HG03520 (cell line): ENCODE measurements around the gene KCND2.

Experiments used
- ATAC-seq: cut with Tn5 transposase; IDR thresholded peaks from one replicate; pipeline ENCODE4 v1.9.1; 2021; ENCODE audit warnings: mild to moderate bottlenecking, moderate library complexity; ENCODE audit not compliant: unreplicated experiment

The KCND2 gene

DNA sequence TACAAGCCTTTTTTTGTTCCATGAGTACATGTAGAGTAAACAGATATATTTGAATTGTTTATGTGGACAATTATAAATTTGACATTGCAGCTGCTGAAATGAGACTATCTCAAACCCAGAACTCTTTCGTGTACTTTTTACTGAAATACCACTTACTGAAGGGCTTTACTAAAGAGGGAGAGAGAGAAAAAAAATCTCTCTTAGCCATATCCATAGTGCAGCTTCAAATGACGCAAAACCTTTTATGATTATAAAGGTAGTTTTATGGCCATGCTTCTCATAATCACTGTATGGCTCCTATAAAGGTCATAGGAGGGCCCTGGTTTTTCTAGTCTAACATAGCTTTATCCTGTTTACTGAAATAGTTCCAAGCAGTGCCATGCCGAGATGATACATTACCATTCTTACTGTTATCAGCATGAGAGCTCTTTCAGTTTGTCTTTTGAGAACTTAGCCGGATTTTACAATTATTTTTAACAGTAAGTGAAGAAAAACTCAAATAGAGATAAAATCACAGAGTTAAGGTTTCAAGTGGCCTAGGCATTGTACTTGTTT, 35.1 kb downstream of the KCND2 start:
- no peak for ATAC-seq

DNA sequence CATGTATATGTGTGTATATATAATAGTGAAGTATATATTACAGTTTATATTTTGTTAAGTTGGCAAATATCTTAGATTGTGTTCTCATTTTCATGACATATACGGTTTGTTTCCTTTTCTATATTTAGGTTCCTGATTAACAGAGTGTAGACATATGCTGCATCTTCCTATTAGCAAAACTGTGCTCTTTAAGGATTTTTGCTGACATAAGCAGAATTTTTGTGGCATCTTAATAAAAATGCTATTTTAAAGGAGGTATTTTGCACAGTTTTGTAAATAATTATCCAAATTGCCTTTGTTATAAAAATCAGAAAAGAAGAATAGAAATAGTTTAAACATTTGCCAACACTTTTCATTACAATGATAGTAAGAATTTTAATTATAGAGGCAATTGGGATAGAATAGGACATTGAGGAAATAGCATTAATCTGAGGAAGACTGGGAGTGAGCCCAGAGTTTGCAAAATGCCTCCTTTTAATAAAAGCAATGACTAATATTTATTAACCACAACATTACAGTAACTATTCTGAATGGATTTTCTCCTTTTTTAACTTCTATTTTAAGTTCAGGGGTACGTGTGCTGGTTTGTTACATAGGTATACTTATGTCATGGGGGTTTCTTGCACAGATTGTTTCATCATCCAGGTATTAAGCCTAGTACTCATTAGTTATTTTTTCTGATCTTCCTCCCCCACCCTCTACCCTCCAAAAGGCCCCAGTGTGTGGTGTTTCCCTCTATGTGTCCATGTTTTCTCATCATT, 38.2 kb downstream of the KCND2 start:
- no peak for ATAC-seq

DNA sequence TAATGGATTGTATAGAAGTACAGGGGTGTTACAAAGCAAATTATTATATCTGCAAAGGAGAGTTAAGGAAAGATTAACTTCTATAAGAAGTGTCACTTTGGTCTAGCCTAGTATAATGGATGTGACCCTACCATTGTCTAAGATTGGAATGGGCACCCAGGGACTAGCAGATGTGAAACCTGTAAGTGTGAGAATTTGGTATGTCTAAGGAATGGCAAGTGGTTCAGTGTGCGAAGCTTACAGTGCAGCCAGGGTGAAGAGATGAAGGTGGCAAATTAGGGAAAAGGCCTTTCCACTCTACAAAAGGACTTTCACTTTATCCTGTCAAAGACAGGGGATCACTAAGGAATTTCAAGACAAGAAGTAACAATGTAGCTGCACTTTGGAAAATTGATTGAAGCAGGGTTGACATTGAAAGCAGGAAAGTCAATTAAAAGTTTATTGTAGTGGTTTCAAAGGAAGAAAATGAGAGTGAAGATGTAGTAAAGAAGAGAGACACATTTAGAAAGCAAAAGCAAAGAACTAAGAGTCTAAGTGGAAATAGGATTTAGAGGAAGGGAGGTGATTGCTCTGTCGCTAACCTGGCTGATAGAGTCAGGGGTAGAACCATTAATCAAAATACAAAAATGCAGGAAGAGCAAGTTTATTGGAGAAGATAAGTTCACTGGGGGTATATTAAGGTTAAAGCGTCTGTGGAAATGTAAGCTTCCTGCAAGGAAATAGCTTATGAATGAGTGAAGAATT, 47.4 kb downstream of the KCND2 start:
- ATAC-seq: no peak

DNA sequence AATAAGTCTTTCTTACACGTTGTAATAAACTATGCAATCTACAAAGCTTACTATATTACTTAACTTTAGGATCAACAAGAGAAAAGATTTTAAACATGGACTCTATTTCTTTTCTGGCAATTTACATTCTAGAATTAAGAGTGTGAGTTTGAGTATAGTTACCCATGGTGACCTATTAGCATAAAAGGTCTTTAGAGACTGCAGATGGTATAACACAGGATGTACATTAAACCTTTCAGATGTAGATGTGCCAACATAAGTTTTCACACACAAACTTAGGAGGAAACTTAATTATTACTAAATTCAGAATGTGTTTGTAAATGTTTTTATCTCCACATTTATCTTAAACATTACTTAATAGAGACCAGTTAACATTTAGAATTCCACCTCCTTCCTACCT, 54.1 kb downstream of the KCND2 start:
- ATAC-seq: no peak

DNA sequence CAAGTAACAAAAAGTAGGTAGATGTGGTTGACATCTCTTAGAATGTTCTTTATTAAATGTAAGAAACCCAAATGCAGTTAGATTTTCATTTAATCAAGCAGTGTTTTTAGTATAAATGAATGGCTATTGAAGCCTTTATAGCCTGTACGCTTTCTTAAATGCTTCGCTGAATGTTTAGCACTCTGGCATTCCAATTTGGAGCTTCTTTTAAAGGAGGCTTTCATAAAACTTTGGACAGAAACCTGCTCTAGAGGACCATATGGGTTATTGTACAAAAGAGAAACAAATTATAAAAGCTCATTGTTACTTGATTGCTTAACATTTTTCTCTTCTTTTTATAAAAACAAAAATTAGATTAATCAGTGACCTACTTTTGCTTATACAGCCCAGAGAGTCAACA, 59.5 kb downstream of the KCND2 start:
- no peak for ATAC-seq

DNA sequence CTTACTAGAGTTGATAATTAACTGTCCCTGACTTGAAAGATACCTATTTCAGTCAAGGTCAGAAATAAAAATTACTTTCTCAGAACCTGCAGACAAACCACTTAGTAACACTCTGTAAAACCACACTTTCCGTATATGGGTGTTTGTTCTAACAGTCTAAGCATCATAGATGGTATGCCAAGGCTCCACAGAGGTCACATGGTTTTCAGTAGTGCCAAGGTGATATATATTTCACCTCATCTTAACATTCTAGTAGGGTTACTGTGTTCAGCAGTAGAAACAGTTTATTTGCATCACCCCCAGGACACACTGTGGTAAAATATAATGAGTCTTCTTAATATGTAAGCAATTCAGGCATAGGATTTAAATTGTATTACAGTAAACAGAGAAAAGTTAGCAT, 61.5 kb downstream of the KCND2 start:
- ATAC-seq: peak; percentile 77

DNA sequence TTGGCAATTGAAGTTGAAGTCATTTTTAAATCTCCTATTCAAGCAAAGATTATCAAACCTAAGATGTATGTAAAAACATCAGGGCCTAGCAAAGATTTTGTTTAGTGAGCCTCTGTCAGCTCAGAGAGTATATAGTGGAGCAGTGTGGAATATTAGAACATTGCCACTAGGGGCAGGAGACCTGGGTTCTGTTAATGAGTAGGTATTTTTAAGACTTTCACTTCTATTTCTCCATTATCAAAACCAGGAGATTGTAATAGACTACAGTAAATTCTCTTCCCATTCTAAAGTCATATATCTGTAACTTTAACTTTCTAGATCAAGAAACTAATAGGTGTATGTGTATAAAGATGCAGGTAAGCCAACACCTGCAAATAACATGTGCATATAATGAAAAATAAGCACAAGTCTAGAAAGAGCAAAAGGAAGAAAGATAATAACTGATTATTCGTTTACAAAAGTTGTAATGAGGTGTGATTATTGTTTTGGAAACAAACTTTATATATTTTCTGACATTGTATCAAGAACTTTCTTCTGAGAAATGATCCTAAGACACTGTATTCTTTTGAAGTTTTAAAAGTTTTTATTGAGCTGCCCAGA, 64.4 kb downstream of the KCND2 start:
- peak; percentile 69 for ATAC-seq

DNA sequence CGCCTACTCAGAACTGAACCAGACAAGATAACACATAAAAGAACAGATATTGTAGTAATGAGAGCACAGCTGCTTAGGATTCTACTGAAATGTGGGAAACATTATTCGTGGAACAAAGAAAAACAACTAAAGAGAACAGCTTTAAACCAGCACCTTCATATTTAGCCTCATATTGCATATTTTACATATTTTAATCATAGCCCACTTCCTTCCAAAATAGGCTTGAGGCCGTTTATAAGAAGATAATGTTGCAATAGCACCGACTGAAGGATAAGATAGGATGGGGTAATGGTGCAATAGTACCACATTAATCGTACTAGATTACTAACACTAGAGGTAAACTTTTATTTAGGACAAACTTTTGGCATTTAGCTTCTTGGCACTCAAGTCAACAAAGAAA, 71.3 kb downstream of the KCND2 start:
- ATAC-seq: no peak

DNA sequence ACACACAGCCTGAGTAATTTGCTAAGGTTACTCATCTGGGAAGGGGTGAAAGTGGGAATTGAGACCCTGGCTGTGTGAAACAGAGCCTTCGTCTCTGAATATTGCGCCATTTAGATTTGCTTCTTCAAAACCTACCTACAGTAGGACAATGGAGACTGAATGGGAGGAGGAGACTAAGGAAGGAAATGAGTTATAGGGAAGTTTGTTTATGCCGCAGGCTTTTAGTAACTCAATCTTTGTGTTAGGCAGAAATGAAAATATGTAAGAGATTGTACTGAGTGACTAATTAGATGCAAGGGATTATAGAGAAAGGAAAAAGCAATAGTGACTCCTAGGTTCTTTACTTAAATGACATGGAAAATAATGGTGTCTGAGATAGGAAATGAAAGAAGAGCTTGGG, 80.2 kb downstream of the KCND2 start:
- ATAC-seq: no peak

DNA sequence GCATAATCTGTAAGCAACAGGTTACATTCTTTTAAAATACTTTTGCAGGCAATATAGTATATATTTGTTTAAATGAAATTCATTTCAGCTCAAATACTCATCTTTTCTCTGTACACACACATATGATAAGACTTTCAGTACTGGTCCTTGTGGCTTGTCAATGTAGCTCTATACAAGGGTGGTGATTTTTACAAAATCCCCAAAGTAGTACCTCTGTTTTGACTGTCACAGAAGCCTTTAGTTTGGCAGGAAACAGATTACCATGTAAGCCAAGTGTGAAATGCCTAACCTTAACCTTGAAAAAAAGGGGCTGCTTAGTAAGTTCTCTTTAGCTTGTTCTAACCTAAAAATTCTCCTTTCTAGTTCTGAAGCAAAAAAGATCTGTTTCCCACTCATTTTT, 87.9 kb downstream of the KCND2 start:
- peak; percentile 94 for ATAC-seq

DNA sequence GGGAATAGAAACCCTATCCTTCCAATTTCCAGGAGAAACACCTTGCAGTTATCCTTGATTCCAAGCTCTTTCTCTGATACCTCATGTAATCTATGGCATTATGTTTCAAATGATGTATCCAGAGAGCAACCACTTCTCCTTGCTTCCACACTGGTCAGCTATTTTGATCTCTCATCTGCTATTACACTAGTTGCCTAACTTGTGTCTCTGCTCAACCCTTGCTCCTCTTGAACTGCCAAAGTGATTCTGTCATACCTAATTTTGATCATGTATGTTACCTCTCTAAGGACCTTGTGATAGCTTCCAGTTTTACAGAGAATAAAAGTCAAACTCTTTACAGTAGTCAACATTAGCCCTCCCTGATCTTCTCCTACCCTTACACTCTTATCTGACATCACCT, 90.4 kb downstream of the KCND2 start:
- ATAC-seq: no peak

DNA sequence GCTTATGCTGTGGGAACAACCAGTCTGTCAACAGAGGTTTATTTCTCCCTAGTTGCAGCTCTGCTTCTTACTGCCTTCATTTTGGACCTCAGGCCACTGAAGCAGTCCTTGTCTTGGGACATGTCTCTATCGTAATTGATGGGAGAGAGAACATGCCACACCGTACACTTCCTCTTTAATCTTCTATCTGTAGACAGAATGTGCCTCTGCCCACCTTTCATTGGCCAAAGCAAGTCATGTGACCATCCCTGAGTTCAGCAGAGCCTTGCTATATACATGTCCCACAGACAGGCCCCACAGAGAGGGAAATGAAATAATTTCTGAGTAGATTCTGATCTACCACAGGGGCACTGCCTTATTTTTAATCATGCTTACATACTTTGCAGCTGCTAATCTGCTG, 98.0 kb downstream of the KCND2 start:
- ATAC-seq: peak; percentile 85

DNA sequence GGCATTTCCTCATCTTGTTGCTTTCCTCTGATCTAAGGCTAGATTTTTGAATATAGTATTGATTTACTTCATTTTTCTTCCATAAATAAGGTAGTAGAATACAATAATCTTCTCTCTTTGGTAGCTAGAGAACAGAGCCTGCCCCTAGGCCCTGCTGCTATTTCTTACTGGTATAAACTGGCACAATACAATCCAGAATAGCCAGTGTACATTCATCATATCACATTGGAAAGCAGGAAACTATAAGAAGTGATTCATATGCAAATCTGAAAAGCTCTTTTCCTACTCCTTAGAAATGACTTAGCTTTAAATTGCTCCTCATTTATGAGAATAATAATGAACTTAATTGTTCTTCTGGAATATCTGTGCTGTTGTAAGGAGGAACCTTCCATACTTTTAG, 100.2 kb downstream of the KCND2 start:
- no peak for ATAC-seq

DNA sequence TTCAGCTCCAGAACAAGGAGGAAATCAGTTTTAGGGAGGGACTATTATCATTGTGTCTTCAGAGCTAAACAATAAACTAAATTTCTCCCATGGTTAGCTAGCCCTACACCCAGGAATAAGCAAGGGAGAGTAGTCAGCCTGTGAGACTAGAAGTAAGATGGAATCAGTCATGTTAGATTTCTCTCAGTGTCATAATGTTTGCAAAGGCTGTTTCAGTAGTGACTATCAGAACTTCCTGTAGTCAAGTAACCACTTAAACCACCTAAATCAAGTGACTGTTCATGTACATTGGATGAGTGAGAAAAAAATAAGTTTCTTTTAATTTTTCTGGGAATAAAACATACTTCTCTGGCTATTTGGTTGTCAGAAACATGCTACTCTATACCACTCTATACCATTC, 121.6 kb downstream of the KCND2 start:
- peak; percentile 36 for ATAC-seq

DNA sequence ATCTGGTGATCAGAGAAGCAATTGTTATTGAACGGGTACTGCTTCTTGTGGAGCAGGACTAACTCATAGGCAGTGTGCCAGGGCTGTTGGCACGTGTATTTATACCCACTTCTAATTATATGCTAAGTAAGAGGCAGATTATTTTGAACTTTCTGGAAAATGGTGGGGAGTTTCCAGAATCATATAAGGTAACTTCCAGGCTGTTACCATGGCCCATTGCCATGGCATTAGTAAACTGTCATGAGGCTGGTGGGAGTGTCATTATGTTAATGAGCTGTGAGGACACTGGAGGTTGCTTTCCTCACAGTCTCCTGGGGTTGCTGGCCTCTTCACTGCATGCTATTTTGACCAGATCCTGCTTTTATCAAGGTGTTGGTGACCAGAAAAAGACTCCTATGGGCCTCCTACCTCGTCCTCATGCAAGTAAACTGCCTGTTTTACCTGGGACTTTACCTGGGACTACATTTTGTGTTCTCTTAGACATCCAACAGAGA, 122.6 kb downstream of the KCND2 start:
- peak; percentile 93 for ATAC-seq

DNA sequence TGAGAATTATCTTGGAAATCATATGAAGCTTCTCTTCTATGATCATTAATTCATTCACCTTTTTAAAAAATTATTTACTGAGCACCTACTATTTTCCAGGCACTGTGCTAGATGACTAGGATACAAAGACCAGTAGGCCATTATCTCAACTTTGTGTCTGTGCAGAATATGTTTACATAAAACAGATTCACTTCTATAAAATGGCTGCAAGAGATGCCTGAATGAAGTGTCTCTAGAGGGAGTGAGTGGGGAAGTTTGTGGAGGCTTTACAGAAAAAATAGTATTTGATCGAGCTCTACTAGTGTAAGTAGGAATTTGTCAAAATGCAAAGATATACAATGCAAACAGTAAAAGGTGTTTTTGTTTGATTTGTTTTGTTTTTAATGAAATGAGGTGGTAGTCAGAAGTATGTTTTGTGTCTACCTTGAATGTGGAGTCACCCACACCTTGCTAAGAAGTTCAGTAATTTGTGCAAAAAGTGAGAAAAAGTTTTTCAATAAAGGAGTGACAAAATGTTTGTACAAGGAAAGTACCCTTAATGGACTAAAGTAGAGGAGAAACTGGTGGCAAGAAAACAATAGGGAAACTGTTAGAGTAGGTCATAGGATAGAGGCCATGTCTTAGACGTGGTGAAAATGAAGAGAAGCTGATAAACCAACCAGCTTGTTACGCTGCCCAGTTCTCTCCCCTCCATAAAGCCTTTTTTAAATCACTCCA, 125.5 kb downstream of the KCND2 start:
- ATAC-seq: no peak

DNA sequence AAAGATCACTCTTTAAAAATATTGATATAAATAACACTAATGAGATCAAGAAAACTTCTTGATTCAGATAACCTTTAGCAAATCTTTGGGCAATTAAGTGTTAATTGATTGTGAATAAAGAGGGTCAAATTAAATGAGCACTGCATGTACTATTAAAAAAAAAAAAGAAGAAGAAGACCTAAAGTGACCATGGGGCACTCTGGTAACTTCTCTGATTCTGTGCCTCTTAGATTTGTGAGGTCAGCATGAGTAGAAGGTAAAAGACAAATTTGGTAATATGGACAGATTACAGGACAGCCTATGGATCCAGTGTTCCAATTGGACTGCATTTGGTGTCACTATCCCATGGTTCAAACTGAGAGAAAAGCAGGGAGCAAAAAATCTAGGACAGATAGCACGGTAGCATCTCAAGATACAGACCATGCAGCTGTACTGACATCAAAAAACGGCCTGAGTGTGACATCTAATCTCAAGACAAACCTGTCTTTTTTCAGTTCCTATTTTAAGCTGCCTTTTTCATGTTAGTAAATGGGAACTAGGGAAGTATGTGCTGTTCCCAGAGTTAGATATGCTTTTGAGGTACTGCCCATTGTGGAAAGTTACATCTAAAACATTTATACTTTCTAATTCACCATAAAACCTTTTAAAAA, 128.0 kb downstream of the KCND2 start:
- ATAC-seq: peak; percentile 29

DNA sequence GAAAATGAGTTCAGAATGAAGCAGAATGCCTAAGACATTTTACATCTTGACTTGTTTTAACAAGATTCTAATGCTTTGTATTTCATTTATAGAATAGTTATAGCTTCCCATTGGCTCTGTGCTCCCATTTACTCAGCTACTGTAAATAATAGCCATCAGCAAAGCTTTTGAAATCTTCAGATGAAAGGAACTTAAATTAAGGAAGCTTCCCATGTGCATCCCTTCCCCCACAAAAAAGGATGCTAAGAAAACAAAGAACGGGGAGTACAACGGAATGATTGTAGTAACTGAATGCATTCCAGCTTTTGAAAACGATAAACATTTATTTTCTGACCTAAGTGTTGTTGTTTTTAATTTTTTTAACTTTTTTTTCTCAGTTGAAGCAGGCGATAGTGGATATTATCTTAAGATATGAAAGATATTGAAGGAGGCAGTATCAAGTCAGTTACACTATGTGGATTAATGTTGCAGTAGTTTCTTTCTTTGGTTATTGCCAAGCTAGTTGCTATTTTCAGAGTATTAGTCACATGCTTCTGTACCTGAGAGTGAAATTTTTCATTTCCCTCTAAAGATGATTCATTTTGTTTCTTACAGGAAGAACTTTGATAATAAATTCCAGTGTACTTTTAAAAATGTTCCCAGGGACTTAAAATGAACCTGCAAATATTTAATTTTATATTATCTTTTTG, 129.2 kb downstream of the KCND2 start:
- peak; percentile 58 for ATAC-seq

DNA sequence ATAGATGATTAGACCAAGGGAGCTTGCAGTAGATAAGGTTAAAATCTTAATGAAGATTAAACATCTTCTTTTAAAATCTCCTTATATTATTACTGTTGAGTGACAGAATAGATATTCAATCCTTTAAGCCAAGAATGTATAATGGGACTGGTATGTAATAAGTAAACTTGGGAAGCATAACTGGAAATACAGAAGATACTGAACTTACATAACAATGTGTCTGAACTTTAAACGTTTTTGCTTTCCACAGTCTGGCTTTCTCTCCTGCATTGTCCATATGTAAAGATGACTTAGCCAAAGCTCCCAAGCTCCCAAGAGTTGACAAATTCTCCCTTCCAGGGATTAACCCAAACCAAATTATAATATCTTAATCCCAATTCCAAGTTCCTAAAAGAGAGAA, 129.8 kb downstream of the KCND2 start:
- no peak for ATAC-seq

DNA sequence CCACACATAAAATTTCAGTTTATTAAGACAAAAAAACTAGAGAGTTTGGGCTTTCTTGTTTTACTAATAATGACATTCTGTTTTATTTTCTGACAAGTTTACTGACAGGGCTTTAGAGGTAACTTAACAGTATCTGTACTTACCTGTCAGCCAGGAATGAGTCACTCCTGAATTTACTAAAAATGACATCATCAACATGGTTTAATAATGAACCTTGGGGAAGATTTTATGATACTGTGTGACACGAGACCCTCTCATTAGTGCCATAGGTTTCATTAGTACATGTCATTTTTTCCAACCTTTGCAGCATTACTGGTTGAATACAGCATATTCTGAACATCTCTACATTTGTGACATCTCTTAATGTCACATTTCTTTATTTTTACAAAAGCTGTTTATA, 131.1 kb downstream of the KCND2 start:
- ATAC-seq: no peak
